IPS-NIHi7 (cell line): ENCODE results near the gene S100A7A.

Experiments
- DNase-seq: peaks from one replicate; pipeline ENCODE4 v3.0.0; 2012; ENCODE audit warnings: mixed read lengths; ENCODE audit errors: extremely low spot score

The S100A7A gene

GRCh38 chr1:153415850-153416570 lies at the start of gene S100A7A:
Gene S100A7A, plus strand, starts transcription at chr1:153416520. Its CDS starts 1,563 bp downstream, at chr1:153418083.
- no peak for DNase-seq

GRCh38 chr1:153367090-153367489 lies 49.2 kb upstream of the S100A7A start:
- DNase-seq = no peak

GRCh38 chr1:153368495-153368894 lies 47.8 kb upstream of the S100A7A start:
- DNase-seq = no peak

GRCh38 chr1:153370146-153370545 lies 46.2 kb upstream of the S100A7A start:
- DNase-seq = no peak

GRCh38 chr1:153371231-153371630 lies 45.1 kb upstream of the S100A7A start:
- no peak for DNase-seq

- no peak for DNase-seq
Observed at GRCh38 chr1:153372571-153372970, 43.7 kb upstream of the S100A7A start.

GRCh38 chr1:153374071-153374470 lies 42.2 kb upstream of the S100A7A start:
- no peak for DNase-seq

- no peak for DNase-seq
Observed at GRCh38 chr1:153375511-153375910, 40.8 kb upstream of the S100A7A start, which contains the start of gene S100A12. Gene S100A12, minus strand, starts transcription at chr1:153375621. Its CDS starts 1,029 bp downstream, at chr1:153374592.

GRCh38 chr1:153379591-153379990 lies 36.7 kb upstream of the S100A7A start:
- no peak for DNase-seq

GRCh38 chr1:153380711-153381110 lies 35.6 kb upstream of the S100A7A start:
- no peak for DNase-seq

- no peak for DNase-seq
Observed at GRCh38 chr1:153384958-153385580, 31.3 kb upstream of the S100A7A start.

- no peak for DNase-seq
Observed at GRCh38 chr1:153386500-153386901, 29.8 kb upstream of the S100A7A start.

- no peak for DNase-seq
Observed at GRCh38 chr1:153387001-153387400, 29.3 kb upstream of the S100A7A start.

GRCh38 chr1:153387785-153388184 lies 28.5 kb upstream of the S100A7A start:
- DNase-seq = no peak

GRCh38 chr1:153389401-153389800 lies 26.9 kb upstream of the S100A7A start:
- no peak for DNase-seq

- DNase-seq = no peak
Observed at GRCh38 chr1:153389973-153390879, 26.1 kb upstream of the S100A7A start.

- no peak for DNase-seq
Observed at GRCh38 chr1:153390938-153391710, 25.2 kb upstream of the S100A7A start, which contains the start of gene S100A8. Gene S100A8, minus strand, starts transcription at chr1:153391073. Its CDS starts 538 bp downstream, at chr1:153390535.

- no peak for DNase-seq
Observed at GRCh38 chr1:153392258-153392657, 24.1 kb upstream of the S100A7A start.

- no peak for DNase-seq
Observed at GRCh38 chr1:153392822-153393221, 23.5 kb upstream of the S100A7A start.

- DNase-seq = peak; percentile 75
Observed at GRCh38 chr1:153393926-153394325, 22.4 kb upstream of the S100A7A start.

- peak; percentile 4 for DNase-seq
Observed at GRCh38 chr1:153394391-153394790, 21.9 kb upstream of the S100A7A start.
